Measurements from ENCODE around the gene NLRP12.

DNA sequence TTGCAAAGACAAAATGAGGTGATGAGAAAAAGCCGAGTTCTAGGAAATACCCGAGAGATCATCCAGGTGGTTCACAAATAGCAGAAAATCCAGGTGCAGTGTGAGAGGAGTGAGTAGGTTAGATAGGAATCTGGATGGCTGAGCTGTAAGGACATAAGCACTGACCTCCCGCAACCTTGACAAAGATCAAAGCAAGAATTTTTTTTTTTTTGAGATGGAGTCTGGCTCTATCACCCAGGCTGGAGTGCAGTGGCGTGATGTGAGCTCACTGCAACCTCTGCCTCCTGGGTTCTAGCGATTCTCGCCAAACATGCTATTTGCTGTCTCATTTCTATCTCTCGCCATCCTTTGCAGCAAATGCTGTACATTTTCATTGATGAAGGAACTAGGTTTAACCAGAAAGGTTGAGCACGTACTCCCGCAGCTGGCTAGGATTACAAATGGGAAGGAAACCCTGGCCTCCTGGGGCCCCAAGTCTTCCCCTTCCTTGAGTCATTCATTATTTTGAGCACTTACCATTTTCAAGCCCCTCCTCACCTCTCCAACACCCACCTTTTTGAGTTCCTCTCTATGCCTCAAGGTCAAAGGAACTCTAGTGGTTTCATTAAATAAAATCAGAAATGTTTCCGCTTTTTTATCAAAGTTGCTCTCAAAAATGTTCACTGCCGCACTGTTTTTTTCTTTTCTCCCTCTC, 38.8 kb downstream of the NLRP12 start:
- TF ChIP-seq POLR2AphosphoS5 (IDR thresholded peaks at IDR 0.05; ENCODE audit: borderline replicate concordance, low read depth, low read length) (no peak), EZH2 (IDR thresholded peaks at IDR 0.05) (no peak), FOXP2 (optimal IDR thresholded peaks at IDR 0.05; ENCODE audit: control extremely low read depth, extremely low read length, insufficient read depth) (no peak)

Measured in SK-N-MC (cell line).